HG03565 (cell line): ENCODE measurements around the gene FOXP1.

ENCODE experiments used
- ATAC-seq: cut with Tn5 transposase; IDR thresholded peaks from one replicate; pipeline ENCODE4 v1.9.1; 2021; ENCODE audit warnings: mild to moderate bottlenecking, moderate library complexity; ENCODE audit not compliant: unreplicated experiment

Gene FOXP1

DNA sequence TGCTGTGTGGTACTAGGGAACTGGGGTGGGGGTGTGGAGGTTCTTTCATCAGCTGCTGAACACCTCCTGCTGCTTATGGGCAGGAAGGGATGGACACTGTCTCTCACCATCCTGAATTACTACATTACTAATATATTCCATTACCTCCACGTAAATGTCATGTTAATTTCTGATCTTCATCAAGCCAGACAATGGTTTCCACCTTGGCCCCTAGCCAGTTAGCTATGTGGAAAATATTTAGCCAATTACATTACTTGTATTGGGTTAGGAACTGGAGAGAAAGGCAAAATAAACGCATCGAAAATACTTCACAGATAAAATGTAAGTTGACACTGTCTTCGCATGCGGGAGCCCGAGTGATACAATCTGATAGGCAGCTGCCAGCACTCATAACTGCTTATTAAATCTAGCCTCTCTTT, 95.1 kb downstream of the FOXP1 start:
- no peak for ATAC-seq

DNA sequence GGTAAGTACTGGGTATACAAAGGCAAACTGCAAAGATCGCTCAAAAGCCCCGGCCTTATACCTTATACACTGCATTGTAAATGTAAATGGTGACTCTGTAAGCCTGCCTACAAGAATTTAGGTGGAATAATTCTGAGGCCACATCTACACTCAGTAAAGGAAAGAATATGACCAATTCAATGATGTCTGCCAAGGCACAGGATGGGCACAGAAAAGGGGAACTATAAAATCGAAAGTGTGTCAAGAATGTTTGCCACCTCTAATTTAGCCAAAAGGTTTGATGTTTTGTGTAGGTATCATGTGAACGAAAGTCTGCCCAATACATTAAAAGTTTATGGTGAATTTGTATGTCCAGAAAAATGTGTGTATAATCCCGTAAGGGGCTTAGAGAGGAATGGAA, 96.1 kb downstream of the FOXP1 start:
- ATAC-seq, result no peak

DNA sequence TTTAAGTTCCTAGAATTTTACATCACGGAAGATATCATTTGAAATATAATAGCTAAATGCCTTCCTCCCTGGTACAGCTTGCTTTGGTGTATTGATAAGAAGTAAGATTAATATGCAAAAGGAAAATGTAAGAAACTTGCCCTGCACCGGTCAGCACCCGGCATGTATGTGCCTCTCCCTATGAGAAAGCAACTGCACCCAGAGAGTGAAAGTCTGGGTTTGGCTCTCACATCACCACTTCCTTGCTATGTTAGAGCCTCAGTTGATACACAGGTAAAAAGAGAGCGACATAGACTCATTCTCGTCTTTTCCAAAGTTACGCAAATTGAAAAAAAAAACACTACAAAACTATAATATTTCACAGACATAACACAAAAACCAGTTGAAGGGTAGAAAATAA, 96.7 kb downstream of the FOXP1 start:
- no peak for ATAC-seq

DNA sequence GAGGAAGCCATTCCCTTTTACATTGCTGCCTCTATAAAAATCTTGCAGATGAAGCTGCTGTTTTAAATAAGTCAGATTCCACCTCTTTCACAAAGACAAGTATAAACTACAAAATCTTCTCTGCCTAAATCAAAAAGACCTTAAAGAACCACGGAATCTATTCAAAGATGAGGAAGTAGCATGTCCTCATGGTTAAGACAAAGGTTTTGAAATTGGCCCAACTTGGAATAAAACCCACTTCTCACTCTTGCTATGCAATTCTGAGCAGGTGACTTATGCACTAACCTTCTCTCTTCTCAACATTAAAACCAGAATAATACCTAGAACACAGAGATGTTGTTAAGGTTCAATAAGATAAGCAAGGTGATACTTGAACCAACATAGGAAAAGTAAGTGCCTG, 97.6 kb downstream of the FOXP1 start:
- no peak for ATAC-seq

- no peak for ATAC-seq
These were observed 99.1 kb downstream of the FOXP1 start for GRCh38 chr3:71484452-71484851.

DNA sequence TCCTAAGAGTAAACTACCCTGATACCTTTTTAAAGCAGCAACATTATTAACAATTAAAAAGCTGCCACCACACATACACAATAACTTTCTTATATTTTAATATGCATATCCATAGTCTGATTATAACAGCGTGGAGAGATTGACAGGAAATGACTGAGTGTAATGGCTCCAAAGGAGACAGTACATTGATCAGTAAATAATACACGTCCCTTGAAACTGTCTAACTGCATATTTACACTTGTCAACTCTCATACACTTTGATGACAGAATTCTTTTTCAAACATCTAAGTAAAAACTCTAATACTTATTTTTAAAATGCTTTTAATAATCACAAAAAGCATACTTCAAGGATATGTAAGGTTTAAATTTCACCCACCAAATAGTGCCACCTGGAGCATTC, 99.5 kb downstream of the FOXP1 start:
- no peak for ATAC-seq

DNA sequence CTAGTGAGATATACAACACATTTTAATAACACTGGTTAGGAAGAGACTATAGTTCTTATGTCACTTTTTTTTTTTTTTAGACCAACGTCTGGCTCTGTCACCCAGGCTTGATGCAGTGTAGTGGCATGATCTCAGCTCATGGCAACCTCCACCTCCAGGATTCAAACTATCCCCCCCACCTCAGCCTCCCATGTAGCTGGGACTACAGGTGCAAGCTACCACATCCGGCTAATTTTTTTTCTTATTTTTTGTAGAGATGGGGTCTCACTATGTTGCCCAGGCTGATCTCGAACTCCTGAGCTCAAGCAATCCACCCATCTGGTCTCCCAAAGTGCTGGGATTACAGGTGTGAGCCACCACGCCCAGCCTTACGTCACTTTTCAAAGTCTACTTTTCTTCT, 100.8 kb downstream of the FOXP1 start:
- ATAC-seq, result no peak

DNA sequence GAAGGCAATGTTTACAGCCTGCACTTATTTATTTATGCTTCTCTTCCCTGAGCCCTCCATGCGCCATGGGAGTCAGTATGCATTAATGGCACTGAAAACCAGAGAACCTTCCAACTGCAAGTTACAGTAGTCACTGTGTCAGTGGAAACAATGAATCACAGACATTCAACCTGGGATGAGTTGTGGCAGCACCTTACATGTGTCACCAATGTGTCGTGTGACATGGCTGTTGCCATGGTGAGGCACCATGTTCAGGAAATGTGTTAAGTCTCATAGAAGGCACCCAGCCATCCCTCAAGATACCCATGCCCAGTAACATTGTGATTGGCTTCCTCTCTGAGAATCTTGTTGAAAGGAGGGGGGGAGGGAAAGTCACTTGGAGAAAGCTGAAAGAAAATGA, 105.0 kb downstream of the FOXP1 start:
- no peak for ATAC-seq

DNA sequence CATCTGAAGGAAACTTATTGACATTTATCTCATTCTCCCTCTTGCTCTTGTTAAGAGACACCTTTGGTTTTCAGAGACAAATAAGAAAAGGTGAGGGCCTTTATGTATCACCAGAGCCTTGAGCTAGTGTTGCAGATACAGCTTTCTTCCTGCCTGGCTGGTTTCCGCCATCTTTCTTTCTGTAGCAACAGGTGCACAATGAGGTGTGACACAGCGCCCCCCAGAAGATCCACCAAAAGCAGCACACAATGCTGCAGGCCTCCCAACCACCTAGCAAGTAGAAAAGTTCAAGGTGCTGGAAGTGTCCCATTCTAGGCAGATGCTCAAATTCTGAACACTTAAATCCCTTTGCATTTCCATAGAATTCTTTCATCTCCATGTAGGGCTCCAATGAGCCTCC, 106.6 kb downstream of the FOXP1 start:
- no peak for ATAC-seq

- ATAC-seq, result no peak
These were observed 114.4 kb downstream of the FOXP1 start for GRCh38 chr3:71469138-71469435.

- no peak for ATAC-seq
These were observed 115.0 kb downstream of the FOXP1 start for GRCh38 chr3:71468311-71469137.

DNA sequence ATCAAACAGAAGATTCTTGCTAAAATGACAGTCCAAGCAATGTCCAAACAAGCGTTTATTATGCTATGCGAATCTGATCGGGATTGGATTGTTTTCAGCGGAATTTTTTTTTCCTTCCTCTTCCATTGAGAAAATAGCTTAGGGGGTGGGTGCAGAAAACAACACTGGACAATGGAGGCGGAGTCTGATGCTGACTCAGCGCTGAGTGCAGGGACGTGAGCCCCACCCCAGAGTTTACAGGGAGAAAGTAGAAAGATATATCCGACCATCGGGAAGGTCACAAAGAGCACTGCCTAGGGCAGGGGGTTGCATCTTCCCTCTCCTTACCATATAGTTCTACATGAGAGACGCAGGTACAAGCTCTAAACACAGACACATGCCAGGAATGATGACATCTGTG, 117.0 kb downstream of the FOXP1 start:
- no peak for ATAC-seq

DNA sequence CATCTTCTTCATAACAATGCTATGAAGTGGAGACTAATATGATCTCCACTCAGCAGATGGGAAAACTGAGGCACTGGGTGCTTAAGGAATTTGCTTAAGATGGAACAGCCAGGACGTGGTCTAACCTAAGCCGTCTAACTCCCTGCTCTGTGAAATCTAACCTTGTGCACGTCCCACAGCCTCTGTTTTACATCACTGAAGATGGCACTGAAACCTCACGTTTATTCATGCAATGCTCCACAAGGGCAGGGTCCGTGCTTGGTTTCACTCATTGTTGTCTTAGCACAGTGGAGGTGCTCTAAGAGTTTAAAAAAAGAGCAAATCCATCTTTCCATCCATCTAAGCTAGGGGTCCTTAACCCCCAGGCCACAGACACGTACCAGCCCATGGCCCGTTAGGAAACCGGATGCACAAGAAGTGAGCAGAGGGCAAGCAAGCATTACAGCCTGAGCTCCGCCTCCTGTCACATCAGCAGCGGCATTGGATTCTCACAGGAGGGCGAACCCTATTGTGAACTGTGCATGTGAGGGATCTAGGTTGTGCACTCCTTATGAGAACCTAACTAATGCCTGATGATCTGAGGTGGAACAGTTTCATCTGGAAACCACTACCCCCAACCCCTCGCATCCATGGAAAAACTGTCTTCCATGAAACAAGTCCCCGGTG, 118.0 kb downstream of the FOXP1 start:
- no peak for ATAC-seq

GRCh38 chr3:71464613-71465012, 118.9 kb downstream of the FOXP1 start:
- no peak for ATAC-seq

GRCh38 chr3:71463617-71464016, 119.9 kb downstream of the FOXP1 start:
- ATAC-seq, result no peak

DNA sequence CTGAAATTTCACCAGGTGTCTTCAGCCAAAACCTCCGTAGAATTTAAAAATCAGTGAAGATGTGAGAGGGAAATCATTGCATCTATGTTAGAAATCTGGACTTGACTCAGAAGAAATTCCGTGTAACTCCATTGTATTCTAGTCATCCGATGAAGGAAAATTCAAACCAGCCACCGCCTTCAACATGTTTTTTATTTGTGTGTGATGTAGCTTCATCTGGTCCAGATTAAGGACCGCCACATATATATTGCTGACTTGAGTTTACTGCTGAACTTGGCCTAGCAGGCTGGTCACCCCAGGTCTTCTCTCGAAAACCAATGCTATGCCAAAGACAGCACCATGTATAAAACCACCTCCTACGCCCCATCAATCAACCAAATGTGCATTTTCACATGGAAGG, 120.9 kb downstream of the FOXP1 start:
- no peak for ATAC-seq

- no peak for ATAC-seq
These were observed 121.6 kb downstream of the FOXP1 start for GRCh38 chr3:71461749-71462483.

DNA sequence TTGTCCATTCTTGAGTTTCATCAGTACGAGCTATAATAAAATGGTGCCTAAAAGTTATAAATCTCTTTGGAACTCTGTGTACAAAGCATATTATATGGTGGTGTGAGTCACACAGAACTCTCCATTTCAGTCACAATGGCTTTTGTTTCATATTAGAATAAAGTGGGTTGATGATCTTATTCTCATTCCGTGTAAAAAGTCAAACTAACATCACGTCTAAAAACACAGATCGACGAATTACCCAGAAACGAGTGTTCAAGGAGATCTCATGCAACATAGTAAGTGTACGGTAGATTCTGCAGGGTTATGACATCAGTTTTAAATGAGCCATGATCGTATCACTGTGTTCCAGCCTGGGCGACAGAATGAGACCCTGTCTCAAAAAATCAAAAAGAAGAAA, 122.4 kb downstream of the FOXP1 start:
- ATAC-seq, result no peak

DNA sequence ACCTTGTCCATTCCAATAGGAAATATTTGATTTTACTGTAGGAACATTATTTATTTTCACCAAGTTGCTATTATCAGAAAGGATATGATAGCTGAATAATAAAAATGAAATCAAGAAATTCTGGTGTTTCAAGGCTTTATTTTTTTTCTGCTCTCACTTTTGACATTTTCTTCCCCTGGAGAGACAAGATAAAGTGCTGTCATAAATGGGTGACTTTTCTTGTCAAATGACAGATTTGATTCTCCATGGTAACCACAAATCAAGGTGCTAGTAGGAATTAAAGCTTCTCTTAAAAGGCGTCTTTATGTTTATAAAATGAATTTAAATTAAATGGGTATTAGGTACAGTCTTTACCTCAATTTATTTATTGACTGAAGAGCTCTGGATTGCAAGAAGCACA, 124.6 kb downstream of the FOXP1 start:
- ATAC-seq, result no peak

DNA sequence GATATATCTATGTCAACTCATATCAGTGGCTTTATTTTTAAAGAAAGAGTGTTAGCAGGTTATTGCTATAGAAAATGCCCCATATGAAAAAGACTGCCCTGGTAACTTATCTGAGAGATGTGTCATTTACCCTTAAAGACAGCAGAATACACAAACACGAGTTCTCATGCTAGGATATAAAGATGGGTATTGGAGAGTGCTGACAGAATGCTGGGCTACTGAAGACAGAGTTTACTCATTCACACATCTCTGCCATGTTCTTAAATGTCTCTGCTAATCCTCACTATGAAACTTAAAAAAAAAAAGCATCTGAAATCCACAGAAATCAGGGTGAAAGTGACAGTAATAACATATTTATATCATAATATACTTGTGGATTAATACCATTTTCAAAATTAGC, 126.7 kb downstream of the FOXP1 start:
- no peak for ATAC-seq

GRCh38 chr3:71456156-71456555, 127.4 kb downstream of the FOXP1 start:
- no peak for ATAC-seq
